Measurements from ENCODE around the gene CIITA. TPM values are rescaled to one million over a fixed set of nuclear protein-coding genes. Genes with fewer than 3 reads are reported as not detected.

The CIITA gene
- total and polyA plus RNA-seq, 9 of the 15 experiments (the other 6 are each of a cell fraction or from before 2014, with no cell fraction given) = 0.01 to 0.20 (median 0.11) TPM; not detected in 4

GRCh38 chr16:10972108-10972818 is 95.3 kb downstream of the CIITA start:
- peak; percentile 98 for ATAC-seq
- TF ChIP-seq HES1 (IDR thresholded peaks at IDR 0.05; ENCODE audit: low read depth) (peak; percentile 89), TAL1 (IDR thresholded peaks at IDR 0.05) (peak; percentile 98), GABPA (tag; conservative IDR thresholded peaks at IDR 0.05; ENCODE audit: low read depth) (peak; percentile 39), NEUROD1 (IDR thresholded peaks at IDR 0.05; ENCODE audit: borderline replicate concordance, low read depth, low read length, partially characterized antibody) (peak; percentile 89), ARID4B (CRISPR knock-in tag; IDR thresholded peaks at IDR 0.05) (no peak), ASH1L (IDR thresholded peaks at IDR 0.05; ENCODE audit: borderline replicate concordance, low read depth, partially characterized antibody) (no peak), FOSL1 (tag; conservative IDR thresholded peaks at IDR 0.05) (peak; percentile 37), ZNF197 (CRISPR knock-in tag; IDR thresholded peaks at IDR 0.05; ENCODE audit: low read depth) (0 out of 2 replicates have a peak, but pooled peaks have one; percentile 71)

More at GRCh38 chr16:10972108-10972818, 95.3 kb downstream of the CIITA start:
- H3K27me3 ChIP-seq (ENCODE audit: control insufficient read depth in 2 of 2, insufficient read depth in 2 of 2, low read length in 2 of 2) = no peaks in the 10 kb centered on the region
- POLR2A ChIA-PET = interaction anchor here (1.0 to 2.7 kb wide), 8 partner anchors 8 to 381 kb away, joined by 3 to 23 read pairs (median 3); partner anchors contain the start of gene SOCS1
- H4K20me1 ChIP-seq (replicated peaks; ENCODE audit: control insufficient read depth, insufficient read depth, low read length) = 0 out of 2 replicates have a peak, but pooled peaks cover 6% of the 10 kb centered on the region
- peak overlapping the region in 1 of 2 experiments; percentile 13; a peak in 2 of 4 replicates for H3K9ac ChIP-seq (ENCODE audit: insufficient read depth in 1 of 2, low read depth in 2 of 2, low read length in 2 of 2)
- H3K4me3 ChIP-seq = no peak overlapping the region
- CTCF ChIA-PET (ENCODE audit: low intra/inter-chr PET ratio) = interaction anchor here (0.6 to 4.7 kb wide), 6 partner anchors 19 to 742 kb away, joined by 3 to 58 read pairs (median 4); partner anchors contain the start of gene SOCS1
- no peak overlapping the region for H2AFZ ChIP-seq (ENCODE audit: low read depth, low read length)
- intact Hi-C loops (cut with micrococcal nuclease) = loop anchor here (1.0 to 5.0 kb wide), 5 partner anchors 133 to 385 kb away; no protein-coding TSS in a partner anchor
- peaks cover 51% of the 10 kb centered on the region for H3K36me3 ChIP-seq (ENCODE audit: control insufficient read depth, insufficient read depth, low read length)
- no peaks in the 10 kb centered on the region for H3K79me2 ChIP-seq (ENCODE audit: control insufficient read depth, insufficient read depth, low read length)
- 2% methylated on average over 4 of the region's 4 CpGs for WGBS (ENCODE audit: insufficient coverage, low coverage, missing lambda C conversion rate)
- H3K9me1 ChIP-seq (ENCODE audit: control insufficient read depth, insufficient read depth, low read length) = peaks cover 4% of the 10 kb centered on the region
- peak overlapping the region; percentile 63 for H3K27ac ChIP-seq (ENCODE audit: extremely low read depth, low read depth, low read length)
- no peaks in the 10 kb centered on the region for H3K9me3 ChIP-seq (replicated peaks; ENCODE audit: control insufficient read depth, insufficient read depth, low read depth, low read length)
- DNase-seq (ENCODE audit: extremely low read depth in 1 of 4, low spot score in 3 of 4) (peak; percentile 86 to 97 (median 89)), FAIRE-seq (peak; percentile 100)
- in situ Hi-C loops (cut with MboI) = loop anchor here (25.0 kb wide), 2 partner anchors 565 to 690 kb away; partner anchors contain the start of gene SNN
- no TSS peak for BruUV-seq (replicated peaks)
- H3K4me2 ChIP-seq (ENCODE audit: insufficient read depth, low read length) = peak overlapping the region; percentile 36; the same call in 1 of the 2 replicates
- peaks cover 19 to 22% of the 10 kb centered on the region in 2 experiments for H3K4me1 ChIP-seq (replicated peaks in 1 of 2; ENCODE audit: control insufficient read depth in 2 of 2, insufficient read depth in 2 of 2, low read length in 2 of 2)
